Tibial artery (tissue), 4 donors: ENCODE data around the gene SCUBE2.

Experiments
- DNase-seq, 2 donors: peaks; one replicate each; pipeline ENCODE4 v3.0.0-alpha.2; 2019
- H3K27ac ChIP-seq, 2 donors: fragments of 200-600 bp; sonication (generic) in 1 of 2; 1 replicate in 1 of 2; 2 replicates in 1 of 2; pipeline ENCODE4 v1.5.1; 2018 to 2019; ENCODE audit warnings: mild to moderate bottlenecking in 1 of 2
- H3K27me3 ChIP-seq, 2 donors: fragments of 200-600 bp; sonication (generic) in 1 of 2; one replicate each; pipeline versions ENCODE4 v1.5.1 to v1.6.0; 2016 to 2019
- H3K36me3 ChIP-seq, 3 donors: fragments of 200-600 bp; sonication (generic) in 2 of 3; one replicate each; pipeline ENCODE4 v1.5.1; 2016 to 2019; ENCODE audit warnings: mild to moderate bottlenecking in 2 of 3
- H3K4me1 ChIP-seq, 4 donors: fragments of 200-600 bp; sonication (generic) in 2 of 4; 1 replicate in 3 of 4; 2 replicates in 1 of 4; pipeline ENCODE4 v1.5.1; 2016 to 2019
- H3K4me3 ChIP-seq, 2 donors: fragments of 200-600 bp; sonication (generic) in 1 of 2; 1 replicate in 1 of 2; 2 replicates in 1 of 2; pipeline ENCODE4 v1.5.1; 2018 to 2019; ENCODE audit warnings: mild to moderate bottlenecking in 2 of 2
- H3K9me3 ChIP-seq, 3 donors: fragments of 200-600 bp; sonication (generic) in 1 of 3; one replicate each; pipeline ENCODE4 v1.5.1; 2016 to 2019
- intact Hi-C: fragments of 100-400 bp; cut with DNase I; formaldehyde crosslinking; loops from one replicate; pipeline ENCODE4 v1.15.0; 2023; ENCODE audit warnings: low total_unique reads
- TF ChIP-seq, protein P1 (sequence below), 2 experiments: fragments of 200-600 bp in 1 of 2; fragments of 450-650 bp in 1 of 2; IDR thresholded peaks; one replicate each; pipeline ENCODE4 v1.5.1; 2017 to 2019; ENCODE audit warnings: antibody characterized with exemption in 2 of 2, mild to moderate bottlenecking in 1 of 2, moderate library complexity in 1 of 2

Gene SCUBE2

GRCh38 chr11:9071692-9072091 is 19.7 kb downstream of the SCUBE2 start:
- no peak for DNase-seq
- TF ChIP-seq, protein P1, sequence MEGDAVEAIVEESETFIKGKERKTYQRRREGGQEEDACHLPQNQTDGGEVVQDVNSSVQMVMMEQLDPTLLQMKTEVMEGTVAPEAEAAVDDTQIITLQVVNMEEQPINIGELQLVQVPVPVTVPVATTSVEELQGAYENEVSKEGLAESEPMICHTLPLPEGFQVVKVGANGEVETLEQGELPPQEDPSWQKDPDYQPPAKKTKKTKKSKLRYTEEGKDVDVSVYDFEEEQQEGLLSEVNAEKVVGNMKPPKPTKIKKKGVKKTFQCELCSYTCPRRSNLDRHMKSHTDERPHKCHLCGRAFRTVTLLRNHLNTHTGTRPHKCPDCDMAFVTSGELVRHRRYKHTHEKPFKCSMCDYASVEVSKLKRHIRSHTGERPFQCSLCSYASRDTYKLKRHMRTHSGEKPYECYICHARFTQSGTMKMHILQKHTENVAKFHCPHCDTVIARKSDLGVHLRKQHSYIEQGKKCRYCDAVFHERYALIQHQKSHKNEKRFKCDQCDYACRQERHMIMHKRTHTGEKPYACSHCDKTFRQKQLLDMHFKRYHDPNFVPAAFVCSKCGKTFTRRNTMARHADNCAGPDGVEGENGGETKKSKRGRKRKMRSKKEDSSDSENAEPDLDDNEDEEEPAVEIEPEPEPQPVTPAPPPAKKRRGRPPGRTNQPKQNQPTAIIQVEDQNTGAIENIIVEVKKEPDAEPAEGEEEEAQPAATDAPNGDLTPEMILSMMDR (IDR thresholded peaks at IDR 0.05): no peak
- Histone ChIP-seq H3K4me1 (no peaks in the 10 kb centered on the region), H3K27me3 (no peaks in the 10 kb centered on the region), H3K36me3 (peaks cover 0 to 10% (median 0%) of the 10 kb centered on the region in 3 donors), H3K27ac (no peak overlapping the region), H3K9me3 (no peaks in the 10 kb centered on the region), H3K4me3 (no peak overlapping the region)
- intact Hi-C loops: no loop called here

- Histone ChIP-seq H3K9me3 (no peaks in the 10 kb centered on the region), H3K27me3 (no peaks in the 10 kb centered on the region), H3K4me3 (no peak overlapping the region), H3K4me1 (no peaks in the 10 kb centered on the region), H3K36me3 (peaks cover 0 to 10% (median 0%) of the 10 kb centered on the region in 3 donors), H3K27ac (no peak overlapping the region)
- intact Hi-C loops: no loop called here
- TF ChIP-seq, protein P1 (IDR thresholded peaks at IDR 0.05): no peak
- no peak for DNase-seq
These were observed 20.5 kb downstream of the SCUBE2 start for GRCh38 chr11:9070749-9071491.

DNA sequence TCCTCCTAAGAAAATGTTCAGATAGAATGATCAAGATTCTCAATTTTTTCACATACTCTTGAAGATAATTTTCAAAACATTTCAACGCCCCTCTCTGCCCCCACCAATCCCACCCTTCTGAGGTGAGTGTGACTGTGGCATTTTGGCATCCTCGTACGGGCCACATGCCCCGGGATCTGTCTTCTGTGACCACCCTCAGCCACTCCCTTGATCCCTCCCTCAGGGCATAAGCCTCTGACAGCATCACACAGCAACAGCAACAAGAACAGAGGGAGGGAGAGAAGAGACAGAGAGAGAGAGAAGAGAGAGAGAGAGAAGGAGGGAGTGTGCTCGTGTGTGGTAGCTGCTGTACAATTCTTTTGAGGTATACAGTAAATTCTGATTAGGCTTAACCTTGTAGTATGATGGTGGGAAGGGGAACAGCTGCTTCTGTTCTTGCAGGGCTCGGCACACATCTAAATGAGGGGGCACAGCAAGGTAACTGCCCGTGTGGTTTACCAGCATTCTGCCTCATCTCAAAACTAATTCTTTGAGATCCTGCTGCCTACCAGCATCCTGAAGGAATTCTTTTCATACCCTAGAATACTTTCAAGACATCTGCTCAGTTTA is 21.4 kb downstream of the SCUBE2 start:
- TF ChIP-seq, protein P1 (IDR thresholded peaks at IDR 0.05): no peak
- intact Hi-C loops: no loop called here
- no peak overlapping the region for H3K4me3 ChIP-seq
- no peaks in the 10 kb centered on the region for H3K4me1 ChIP-seq
- H3K27me3 ChIP-seq: no peaks in the 10 kb centered on the region
- H3K36me3 ChIP-seq: peaks cover 0 to 10% (median 0%) of the 10 kb centered on the region in 3 donors
- no peaks in the 10 kb centered on the region for H3K9me3 ChIP-seq
- no peak overlapping the region for H3K27ac ChIP-seq
- DNase-seq: no peak

- intact Hi-C loops: no loop called here
- Histone ChIP-seq H3K36me3 (peaks cover 0 to 10% (median 0%) of the 10 kb centered on the region in 3 donors), H3K4me3 (no peak overlapping the region), H3K4me1 (no peaks in the 10 kb centered on the region), H3K27me3 (no peaks in the 10 kb centered on the region), H3K9me3 (no peaks in the 10 kb centered on the region), H3K27ac (no peak overlapping the region)
- TF ChIP-seq, protein P1 (IDR thresholded peaks at IDR 0.05): no peak
- no peak for DNase-seq
These were observed 22.1 kb downstream of the SCUBE2 start for GRCh38 chr11:9069256-9069655.

- Histone ChIP-seq H3K4me1 (no peaks in the 10 kb centered on the region), H3K36me3 (peaks cover 0 to 10% (median 0%) of the 10 kb centered on the region in 3 donors), H3K27me3 (no peaks in the 10 kb centered on the region), H3K27ac (no peak overlapping the region), H3K4me3 (no peak overlapping the region), H3K9me3 (no peaks in the 10 kb centered on the region)
- TF ChIP-seq, protein P1 (IDR thresholded peaks at IDR 0.05): no peak
- intact Hi-C loops: no loop called here
- no peak for DNase-seq
These were observed 24.9 kb downstream of the SCUBE2 start for GRCh38 chr11:9066433-9066925.
